T-helper 1 cell (primary cell): Measurements from ENCODE around the gene MED9.

Source experiments
- DNase-seq, 5 donors: peaks; one replicate each; pipeline ENCODE4 v3.0.0-alpha.2; 2012 to 2020

MED9 gene

DNA sequence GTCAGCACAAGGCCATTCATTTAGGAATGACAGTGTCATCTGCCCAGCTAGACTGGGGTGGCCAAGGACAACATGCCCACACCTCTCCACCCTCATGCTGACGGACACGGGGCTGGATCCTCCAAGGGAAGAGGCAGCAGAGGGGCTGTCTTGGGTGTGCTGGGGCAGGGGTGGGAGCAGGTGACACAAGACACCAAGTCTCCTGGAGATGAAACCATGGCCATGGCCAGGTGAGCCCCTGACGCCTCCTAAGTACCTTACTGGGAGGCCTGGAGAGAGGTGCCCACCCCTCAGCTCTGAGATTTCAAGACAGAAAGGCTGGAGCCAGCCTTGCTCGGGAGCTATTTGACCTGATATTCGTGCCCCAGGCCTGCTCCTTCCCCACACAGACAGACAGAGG lies 28.4 kb downstream of the MED9 start:
- DNase-seq: no peak

DNA sequence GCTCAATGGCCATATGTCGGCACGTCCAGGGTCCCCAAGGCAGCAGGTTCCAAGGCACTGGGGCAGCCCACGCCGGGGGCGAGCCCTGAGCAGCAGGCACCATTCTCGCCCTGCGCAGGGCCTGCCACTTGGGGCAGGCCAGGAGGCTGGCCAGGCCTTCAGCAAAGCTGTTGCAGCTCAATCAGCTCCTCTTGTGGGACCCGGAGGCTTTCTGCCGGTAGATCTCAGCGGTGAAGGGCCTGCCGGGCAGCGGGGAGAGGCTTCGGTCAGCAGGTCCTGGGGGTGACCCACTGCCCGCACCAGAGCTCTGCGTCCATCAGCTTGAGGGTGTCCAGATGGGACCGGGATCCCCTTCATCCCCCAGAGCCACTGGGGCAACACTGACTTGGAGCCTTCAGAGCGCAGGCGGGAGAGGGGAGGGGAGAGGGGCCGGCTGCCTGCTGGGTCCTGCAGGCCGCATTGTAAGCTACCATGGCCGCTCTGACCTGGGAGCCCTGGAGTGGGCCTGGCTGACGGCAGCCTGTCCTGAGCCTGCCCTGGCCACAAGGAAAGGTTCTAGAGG lies 28.9 kb downstream of the MED9 start:
- DNase-seq: no peak

GRCh38 chr17:17506181-17506741 lies 29.5 kb downstream of the MED9 start:
- no peak for DNase-seq

- no peak for DNase-seq
Measured at GRCh38 chr17:17506893-17507464, 30.2 kb downstream of the MED9 start.

GRCh38 chr17:17507465-17508011 lies 30.7 kb downstream of the MED9 start:
- DNase-seq: no peak

GRCh38 chr17:17508019-17508535 lies 31.3 kb downstream of the MED9 start:
- DNase-seq: no peak

GRCh38 chr17:17508646-17509591 lies 32.1 kb downstream of the MED9 start:
- DNase-seq: peak in 1 of 5 donors; percentile 6

DNA sequence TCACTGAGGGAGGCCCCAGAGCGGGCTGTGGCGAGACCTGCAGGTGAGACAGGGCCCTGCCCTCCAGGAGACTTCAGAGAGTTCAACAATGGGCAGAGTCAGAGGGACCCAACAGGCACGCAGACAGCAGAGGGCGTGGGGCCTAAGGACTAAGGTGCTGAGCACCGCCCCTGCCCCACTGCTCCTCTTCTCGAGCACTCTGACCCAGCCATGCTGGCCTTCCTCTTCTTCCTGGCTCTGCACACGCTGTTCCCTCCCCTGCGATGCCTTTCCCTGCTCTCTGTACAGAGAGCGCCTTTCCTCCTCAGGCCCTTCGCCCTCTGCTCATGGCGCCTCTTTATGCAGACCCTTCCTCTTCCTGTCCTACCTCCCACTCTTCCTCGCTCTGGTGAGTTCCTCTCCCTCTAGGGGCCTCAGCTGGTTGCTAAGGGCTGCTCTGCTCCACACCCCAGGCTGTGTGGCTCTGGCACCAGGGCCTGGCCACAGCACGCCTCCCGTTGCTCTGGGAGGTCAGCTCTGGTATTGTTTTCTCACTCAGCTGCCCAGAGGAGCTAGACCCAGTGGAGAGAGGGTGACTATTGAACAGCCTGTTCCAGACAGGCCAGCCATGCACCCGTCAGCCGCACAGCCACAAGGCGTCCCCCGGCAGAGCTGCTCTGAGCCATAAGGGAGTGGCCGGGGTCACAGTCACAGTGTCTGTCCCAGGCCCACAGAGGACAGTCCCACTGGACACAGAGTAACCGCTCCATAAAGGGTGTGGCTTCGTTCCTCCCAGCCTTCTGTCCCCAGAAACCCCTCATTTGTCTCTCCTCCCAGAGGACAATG lies 33.0 kb downstream of the MED9 start:
- no peak for DNase-seq

DNA sequence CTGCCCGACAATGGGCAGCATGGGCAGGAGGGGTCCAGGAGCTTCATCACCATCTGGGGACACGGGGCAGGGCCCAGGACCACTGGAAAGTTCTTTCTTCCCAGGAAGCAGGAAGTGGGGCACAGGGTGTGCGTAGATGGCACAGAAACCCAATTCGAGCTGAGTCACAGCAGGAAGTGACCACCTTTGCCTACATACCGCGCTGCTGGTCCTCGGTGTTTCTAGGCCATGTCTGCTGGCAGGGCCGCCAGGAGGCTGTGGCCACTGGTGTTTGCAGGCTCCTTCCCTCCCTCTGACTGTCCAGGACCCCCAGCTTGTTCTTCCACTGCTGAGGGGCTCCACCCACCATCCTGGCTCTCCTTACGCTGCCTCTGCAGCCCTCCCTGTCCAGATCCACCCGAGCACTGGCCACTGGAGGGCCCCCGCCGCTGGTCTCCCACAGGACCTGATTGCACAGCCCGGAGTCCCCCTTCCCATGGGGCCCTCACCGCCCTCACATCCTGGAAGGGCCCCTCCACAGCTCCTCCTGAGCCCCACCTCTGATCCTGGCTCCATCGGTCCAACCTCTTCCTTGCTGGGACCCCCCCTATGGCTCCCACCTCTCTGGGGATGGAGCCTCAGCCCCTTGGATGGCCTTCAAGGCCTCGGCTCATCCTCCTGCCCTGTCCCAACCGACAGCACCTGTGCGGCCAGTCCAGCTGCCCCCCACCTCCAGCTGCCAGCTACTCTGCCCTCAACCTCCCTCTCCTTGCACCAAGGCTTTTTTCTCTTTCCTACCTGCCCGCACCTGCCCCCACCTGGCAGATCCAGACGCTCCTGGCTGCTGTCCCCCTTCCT lies 33.9 kb downstream of the MED9 start:
- peak in 1 of 5 donors; percentile 1 for DNase-seq

DNA sequence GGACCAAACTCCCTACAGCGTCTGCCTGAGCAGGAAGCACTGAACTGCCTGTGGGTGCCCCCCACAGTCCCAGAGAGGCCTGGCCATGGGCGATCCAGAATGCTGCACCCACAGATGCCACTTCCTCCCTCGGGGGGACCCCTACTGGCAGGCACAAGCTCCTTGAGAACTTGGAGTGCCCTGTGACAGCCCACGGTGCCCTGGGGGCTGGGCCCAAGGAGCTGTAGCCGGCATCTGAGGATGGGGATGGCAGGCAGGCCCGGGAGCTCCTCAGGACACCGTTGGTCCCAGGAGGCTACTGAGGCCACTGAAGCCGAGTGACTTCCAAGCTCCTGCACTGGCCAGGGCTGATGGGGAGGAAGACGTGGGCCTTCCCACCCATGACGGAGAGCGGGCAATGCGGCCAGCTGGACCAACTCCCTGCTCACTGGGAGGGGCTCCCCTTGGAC lies 34.5 kb downstream of the MED9 start:
- DNase-seq: peak in 1 of 5 donors; percentile 9

- no peak for DNase-seq
Measured at GRCh38 chr17:17511881-17512858, 35.4 kb downstream of the MED9 start.

- DNase-seq: no peak
Measured at GRCh38 chr17:17512866-17513265, 36.1 kb downstream of the MED9 start.

DNA sequence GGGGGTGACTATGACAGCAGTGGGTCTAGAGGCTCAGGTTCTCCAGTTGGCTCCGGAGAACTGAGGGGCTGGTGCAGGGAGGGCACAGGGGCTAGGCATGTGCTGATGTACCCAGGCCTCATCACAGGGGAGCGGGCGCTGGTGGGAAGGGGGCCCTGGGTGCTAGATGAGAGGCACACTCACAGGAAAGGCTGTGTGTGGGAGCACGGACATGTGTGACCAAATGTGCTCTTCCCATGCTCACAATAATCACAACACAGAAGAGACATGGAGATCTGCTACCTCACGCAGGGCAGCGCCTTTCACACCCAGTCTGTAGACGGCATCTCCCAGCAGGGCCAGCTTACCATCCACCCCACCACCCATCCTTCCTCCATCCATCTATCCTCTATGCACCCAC lies 36.8 kb downstream of the MED9 start:
- DNase-seq: no peak

DNA sequence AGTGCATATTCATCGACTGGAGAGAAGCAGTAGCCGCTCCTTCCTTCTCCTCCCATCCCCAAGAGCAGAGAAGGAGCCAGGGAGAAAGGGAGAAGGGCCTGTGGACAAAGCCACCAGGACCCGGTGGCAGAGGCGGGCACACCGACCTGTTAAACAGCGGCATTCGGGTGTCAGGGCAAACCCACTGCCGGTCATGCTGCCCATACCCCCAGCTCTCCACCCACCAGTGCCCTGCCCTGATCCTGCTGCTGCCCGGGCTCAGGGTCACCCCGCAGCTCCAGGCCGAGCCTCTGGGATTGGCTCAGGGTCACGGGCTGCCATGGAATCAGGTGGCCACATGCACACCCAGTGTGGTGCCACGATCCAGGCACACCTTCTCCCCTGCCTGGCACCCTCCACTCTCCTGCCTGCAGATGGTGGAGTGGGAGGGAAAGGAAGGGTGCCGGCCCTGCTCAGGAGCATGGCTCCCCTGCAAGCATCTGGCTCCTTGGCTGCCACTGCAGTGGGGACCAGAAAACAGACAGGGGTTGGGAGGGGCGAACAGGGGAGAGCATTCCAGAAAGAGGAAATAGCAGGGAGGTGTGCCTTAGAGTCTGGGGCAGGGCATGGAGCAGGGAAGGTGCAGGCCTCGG lies 37.7 kb downstream of the MED9 start:
- DNase-seq: no peak

DNA sequence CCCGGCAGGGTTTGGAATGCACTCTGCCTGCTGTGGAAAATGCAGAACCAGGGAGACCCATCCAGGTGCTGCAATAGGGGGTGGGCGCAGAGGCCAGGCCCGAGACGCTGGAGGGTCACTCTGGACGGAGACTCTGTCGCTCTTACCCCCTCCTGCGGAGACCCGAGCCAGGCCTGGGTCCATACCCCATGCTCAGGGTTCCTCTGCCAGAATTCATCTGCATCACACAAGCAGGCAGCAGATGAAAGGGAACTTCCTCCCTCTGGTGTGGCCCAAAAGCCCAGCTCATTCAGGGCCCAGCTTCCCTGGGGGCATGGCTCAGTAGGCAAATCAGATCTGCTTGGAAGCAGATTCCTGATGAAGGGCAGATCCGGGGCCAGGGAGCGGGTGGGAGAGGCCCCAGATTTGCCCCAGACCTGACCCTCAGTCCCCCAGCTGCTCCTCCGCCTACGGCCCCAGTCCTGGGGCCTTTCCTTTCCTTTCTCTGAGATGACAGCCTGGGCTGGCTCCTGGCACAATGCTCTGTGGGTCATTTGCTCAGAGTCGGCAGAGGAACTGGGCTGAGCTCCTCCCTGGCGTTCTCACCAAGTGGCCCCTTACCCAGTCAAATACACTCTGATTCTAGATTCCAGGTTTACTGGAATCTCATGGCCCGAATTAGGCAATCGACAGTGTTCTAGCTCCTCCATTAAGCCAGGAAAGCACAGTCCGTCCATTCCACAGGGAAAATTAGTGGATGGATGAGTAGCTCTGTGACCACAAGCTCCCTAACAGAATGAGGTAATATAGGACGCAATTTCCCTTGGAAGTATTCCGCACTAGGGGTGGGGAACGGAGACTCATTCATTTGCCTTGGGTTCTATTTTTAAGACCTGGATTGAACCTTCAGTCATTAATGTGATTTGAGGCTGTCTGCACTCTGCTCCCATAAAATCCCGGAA lies 38.5 kb downstream of the MED9 start:
- no peak for DNase-seq

- no peak for DNase-seq
Measured at GRCh38 chr17:17515934-17516930, 39.4 kb downstream of the MED9 start.
